GM12875 (cell line): Measurements from ENCODE around the gene PCDHA1.

Experiments used
- H3K4me3 ChIP-seq: one replicate; pipeline ENCODE4 v1.5.1; 2011; ENCODE audit warnings: low read depth, low read length, control low read depth
- TF ChIP-seq, protein P1 (sequence below): IDR thresholded peaks from 2 replicates; pipeline ENCODE4 v1.5.1; 2011; ENCODE audit warnings: low read depth, mild to moderate bottlenecking, control low read depth, inconsistent platforms, low read length, moderate library complexity, borderline replicate concordance; ENCODE audit not compliant: insufficient read depth

The PCDHA1 gene

DNA sequence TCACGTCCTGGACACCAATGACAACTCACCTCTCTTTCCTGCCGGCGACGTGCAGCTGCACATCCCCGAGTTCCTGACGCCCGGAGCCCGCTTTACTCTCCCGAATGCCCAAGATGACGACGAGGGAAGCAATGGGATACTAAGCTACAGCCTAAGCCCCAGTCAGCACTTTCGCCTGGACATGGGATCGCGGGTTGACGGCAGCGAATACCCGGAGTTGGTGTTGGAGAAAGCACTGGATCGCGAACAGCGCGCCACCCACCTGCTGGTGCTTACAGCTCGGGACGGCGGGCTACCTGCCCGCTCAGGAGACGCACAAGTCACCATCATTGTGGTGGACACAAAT lies 141.3 kb downstream of the PCDHA1 start:
- TF ChIP-seq, protein P1, sequence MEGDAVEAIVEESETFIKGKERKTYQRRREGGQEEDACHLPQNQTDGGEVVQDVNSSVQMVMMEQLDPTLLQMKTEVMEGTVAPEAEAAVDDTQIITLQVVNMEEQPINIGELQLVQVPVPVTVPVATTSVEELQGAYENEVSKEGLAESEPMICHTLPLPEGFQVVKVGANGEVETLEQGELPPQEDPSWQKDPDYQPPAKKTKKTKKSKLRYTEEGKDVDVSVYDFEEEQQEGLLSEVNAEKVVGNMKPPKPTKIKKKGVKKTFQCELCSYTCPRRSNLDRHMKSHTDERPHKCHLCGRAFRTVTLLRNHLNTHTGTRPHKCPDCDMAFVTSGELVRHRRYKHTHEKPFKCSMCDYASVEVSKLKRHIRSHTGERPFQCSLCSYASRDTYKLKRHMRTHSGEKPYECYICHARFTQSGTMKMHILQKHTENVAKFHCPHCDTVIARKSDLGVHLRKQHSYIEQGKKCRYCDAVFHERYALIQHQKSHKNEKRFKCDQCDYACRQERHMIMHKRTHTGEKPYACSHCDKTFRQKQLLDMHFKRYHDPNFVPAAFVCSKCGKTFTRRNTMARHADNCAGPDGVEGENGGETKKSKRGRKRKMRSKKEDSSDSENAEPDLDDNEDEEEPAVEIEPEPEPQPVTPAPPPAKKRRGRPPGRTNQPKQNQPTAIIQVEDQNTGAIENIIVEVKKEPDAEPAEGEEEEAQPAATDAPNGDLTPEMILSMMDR, result no peak
- no peak overlapping the region for H3K4me3 ChIP-seq

DNA sequence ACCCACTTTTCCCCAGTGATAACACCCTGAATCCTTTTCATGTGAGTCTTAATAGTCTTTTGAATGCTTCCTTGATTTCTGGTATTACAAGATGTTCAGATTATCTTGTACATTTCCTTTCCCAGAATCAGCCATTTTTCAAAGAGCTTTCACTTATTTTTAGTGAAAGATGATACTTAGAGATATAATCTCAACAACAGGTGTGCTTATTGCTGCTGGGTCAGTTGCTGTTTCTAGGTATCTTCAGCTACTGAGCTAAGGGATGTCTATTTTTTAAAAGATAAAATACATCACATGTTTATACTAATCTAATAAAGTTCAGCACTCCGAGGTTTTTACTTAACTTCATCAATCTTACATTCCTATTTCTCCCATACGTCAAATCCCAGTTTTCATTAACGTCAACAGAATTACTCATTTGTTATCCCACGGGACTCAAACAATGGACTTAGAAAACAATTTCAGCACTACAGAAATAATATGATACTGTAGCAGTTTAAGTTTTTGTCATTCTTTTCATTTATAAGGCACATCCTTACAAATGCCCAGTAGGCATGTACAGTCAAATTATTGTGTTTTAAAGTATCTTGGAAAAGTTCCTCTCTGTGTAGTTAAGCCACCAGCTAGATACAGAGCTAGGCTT lies 149.1 kb downstream of the PCDHA1 start:
- no peak overlapping the region for H3K4me3 ChIP-seq

DNA sequence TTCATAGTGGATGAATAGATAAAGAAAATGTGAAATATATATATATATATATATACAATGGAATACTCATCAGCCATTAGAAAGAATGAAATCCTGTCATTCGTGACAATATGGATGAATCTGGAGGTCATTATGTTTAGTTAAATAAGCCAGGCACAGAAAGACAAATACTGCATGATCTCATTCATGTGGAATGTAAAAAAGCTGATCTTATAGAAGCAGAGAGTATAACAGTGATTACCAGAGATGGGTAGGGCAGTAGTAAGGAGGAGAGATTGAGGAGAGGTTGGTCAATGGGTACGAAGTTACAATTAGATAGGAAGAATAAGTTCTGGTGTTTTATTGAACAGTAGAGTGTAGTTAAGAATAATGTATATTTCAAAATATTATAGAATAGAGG lies 160.6 kb downstream of the PCDHA1 start:
- TF ChIP-seq, protein P1, result no peak
- H3K4me3 ChIP-seq, result no peak overlapping the region

More for the DNA sequence above, 149.1 kb downstream of the PCDHA1 start:
- TF ChIP-seq, protein P1, result no peak

DNA sequence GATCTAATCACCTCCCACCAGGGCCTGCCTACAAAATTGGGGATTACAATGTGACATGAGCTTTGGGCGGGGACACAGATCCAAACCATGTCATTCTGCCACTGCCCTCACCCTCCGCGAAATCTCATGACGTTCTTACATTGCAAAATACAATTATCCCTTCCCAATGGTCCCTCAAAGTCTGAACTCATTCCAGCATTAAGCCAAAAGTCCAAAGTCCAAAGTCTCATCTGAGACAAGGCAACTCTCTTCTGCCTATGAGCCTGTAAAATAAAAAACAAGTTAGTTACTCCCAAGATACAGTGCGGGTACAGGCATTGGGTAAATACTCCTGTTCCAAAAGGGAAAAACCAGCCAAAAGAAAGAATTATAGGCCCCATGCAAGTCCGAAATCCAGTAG lies 165.7 kb downstream of the PCDHA1 start:
- no peak overlapping the region for H3K4me3 ChIP-seq
- TF ChIP-seq, protein P1, result no peak

DNA sequence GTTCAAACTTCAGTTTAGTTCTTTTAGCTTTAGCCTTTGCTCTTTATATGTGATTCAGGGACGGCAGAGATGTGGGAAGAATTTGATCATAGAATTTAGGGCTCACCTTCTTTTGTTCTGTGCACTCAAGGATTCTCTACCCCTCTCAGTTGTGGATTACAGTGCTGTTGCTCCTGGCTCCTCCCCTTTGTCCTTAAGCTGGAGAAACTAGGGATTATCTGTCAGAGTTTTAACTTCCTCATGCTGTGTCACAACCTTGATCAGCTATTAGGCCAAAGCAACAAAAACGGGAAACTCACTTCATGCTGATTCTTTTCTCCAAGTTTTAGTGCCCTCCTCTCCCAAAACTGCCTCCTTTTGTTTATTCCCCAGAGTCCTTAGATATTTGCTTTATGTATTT lies 167.3 kb downstream of the PCDHA1 start:
- no peak overlapping the region for H3K4me3 ChIP-seq
- TF ChIP-seq, protein P1, result no peak

DNA sequence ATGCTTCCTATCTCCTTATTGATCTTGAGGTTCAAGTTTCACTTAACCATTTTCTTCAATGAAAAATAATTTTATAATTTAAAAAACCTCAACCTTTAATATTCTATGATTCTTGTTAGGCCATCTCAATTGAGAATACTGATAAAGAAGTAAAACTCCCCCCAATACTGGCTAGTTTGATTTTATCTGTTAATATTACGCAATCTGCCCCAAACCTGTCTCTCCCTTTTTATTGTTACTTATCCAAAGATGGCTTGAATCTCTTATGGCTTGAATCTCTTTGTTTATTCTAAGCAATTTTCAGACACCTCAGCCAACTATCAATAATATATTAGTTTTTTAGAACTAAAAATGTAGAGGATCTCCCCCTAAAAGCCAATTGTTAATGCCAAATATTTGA lies 176.2 kb downstream of the PCDHA1 start:
- TF ChIP-seq, protein P1, result no peak

DNA sequence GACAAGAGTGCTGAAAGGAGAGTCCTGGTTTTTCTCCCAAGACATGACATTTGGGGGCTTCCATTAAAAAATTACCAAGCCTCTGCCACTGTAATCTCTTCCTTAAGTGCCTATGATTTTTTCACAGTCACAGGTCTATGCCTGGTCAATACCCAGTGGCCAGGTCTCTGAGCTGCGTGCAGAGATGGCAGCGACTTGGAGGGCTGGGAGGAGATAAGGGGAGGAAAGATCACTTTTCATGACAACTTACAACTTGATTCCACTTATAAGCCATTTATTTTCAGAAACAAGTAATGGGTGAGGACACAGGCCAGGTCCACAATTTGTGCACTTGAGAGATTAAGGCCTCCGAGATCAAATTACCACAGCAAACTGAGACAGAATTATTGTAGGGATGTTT lies 178.4 kb downstream of the PCDHA1 start:
- TF ChIP-seq, protein P1, result no peak

More for the DNA sequence above, 176.2 kb downstream of the PCDHA1 start:
- no peak overlapping the region for H3K4me3 ChIP-seq

More for the DNA sequence above, 178.4 kb downstream of the PCDHA1 start:
- no peak overlapping the region for H3K4me3 ChIP-seq
